HUES6 (cell line): ENCODE results near the gene RRM2.

ENCODE experiments used
- H3K27ac ChIP-seq: 2 replicates; pipeline ENCODE4 v1.7.0; 2013; ENCODE audit warnings: low read depth, mild to moderate bottlenecking, low read length, inconsistent platforms
- H3K27me3 ChIP-seq: 2 replicates; pipeline ENCODE4 v1.6.1; 2013; ENCODE audit warnings: low read length; ENCODE audit not compliant: control insufficient read depth, insufficient read depth
- H3K36me3 ChIP-seq: 2 replicates; pipeline ENCODE4 v1.6.1; 2013; ENCODE audit warnings: low read length; ENCODE audit not compliant: control insufficient read depth, insufficient read depth
- H3K4me1 ChIP-seq: 2 replicates; pipeline ENCODE4 v1.6.1; 2013; ENCODE audit warnings: low read length; ENCODE audit not compliant: control insufficient read depth, insufficient read depth
- H3K4me3 ChIP-seq: 2 replicates; pipeline ENCODE4 v1.5.1; 2013; ENCODE audit warnings: low read depth, low read length
- H3K9ac ChIP-seq: one replicate; pipeline ENCODE4 v1.6.1; 2013; ENCODE audit warnings: mild to moderate bottlenecking, low read length
- H3K9me3 ChIP-seq: 2 replicates; pipeline ENCODE4 v1.6.1; 2013; ENCODE audit warnings: low read depth, low read length; ENCODE audit not compliant: control insufficient read depth, insufficient read depth

Gene RRM2

DNA sequence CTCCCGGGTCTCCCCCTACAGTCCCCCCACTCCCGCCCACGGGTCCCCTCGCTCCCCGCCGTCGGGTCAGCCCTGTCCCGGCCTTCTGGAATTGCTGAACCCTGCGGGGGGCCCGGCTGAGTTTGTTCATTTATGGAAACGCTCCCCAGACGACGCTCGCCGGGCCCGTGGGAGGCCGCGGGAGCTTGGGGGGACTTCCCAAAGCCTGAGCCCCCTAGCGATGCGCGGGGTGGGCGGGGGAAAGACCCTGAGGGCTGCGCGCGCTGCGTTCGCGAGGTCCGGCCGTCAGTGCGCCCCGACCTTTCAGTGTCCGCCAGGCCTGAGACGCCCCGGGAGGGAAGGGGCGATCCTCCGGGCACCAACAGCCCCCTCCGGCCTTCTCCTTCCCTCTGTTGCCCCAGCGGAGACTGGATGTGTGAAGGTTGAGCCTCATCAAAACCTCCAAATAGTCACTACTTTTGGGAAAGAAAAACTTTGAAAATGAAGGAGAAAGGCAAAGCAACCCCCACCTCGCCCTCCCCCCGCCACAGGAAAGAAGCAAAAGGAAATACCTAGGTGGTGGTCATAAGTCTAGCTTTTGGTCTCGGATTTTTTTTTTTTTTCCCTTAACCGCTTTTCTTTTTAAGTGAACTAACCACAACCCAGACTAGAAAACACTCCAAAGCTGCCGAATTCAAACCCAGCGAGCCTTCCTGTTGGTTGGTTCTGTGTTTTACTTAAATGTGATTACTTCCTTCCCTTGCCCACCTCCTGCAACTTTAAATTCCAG is 41.8 kb upstream of the RRM2 start:
- no peak overlapping the region for H3K27ac ChIP-seq
- peaks cover 65% of the 10 kb centered on the region for H3K27me3 ChIP-seq
- no peaks in the 10 kb centered on the region for H3K36me3 ChIP-seq
- H3K4me1 ChIP-seq, result peaks cover 12% of the 10 kb centered on the region
- H3K9me3 ChIP-seq, result no peaks in the 10 kb centered on the region
- H3K4me3 ChIP-seq, result peak overlapping the region; percentile 56
- H3K9ac ChIP-seq, result peak overlapping the region; percentile 32

DNA sequence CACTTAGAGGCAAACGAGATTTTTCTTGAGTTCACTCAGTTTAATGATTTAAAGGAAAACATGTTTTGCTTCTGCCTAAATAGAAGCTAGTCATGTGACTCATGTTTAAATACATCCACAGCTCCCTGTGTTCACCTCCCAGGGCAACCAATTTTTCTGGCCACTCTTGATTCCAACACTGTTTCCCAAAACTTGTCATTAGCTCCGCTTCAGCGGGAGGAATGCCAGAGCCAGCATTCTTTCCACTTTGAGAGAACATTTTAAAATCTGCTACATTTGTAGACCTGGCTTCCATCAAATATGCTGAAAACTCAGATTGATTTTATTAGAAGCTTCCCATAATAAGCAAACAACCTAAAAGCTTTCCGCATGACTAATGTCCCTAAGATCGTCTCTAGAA is 39.5 kb upstream of the RRM2 start:
- Histone ChIP-seq H3K9ac (no peak overlapping the region), H3K9me3 (no peaks in the 10 kb centered on the region), H3K36me3 (no peaks in the 10 kb centered on the region), H3K4me3 (no peak overlapping the region), H3K4me1 (peaks cover 12% of the 10 kb centered on the region), H3K27ac (no peak overlapping the region), H3K27me3 (peaks cover 45% of the 10 kb centered on the region)

DNA sequence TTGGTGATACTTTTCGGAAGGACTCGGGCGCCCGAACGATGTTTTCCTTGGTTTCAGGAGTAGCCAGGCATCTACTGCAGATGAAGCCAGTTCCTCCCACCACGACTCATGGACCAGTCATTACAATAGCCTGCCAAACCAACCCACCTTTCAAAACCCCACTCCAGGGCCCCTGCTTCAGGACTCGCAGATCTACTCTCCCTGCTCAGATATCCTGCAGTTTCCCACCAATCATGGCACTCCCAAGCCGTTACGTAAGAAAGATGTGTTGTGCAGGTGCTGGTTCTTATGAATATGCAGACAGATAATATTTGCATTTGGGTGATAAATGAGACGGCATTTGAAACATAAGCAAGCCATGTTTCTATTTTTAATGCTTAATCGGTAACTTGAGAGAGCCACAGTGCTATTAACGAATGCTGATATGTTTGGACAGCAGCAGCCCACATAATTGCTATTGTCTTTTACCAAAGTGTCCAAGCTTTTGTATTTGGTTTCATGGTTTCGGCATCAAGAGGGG is 38.8 kb upstream of the RRM2 start:
- peaks cover 38% of the 10 kb centered on the region for H3K27me3 ChIP-seq
- no peak overlapping the region for H3K9ac ChIP-seq
- H3K9me3 ChIP-seq, result no peaks in the 10 kb centered on the region
- no peaks in the 10 kb centered on the region for H3K36me3 ChIP-seq
- H3K4me1 ChIP-seq, result peaks cover 9% of the 10 kb centered on the region
- no peak overlapping the region for H3K4me3 ChIP-seq
- no peak overlapping the region for H3K27ac ChIP-seq

DNA sequence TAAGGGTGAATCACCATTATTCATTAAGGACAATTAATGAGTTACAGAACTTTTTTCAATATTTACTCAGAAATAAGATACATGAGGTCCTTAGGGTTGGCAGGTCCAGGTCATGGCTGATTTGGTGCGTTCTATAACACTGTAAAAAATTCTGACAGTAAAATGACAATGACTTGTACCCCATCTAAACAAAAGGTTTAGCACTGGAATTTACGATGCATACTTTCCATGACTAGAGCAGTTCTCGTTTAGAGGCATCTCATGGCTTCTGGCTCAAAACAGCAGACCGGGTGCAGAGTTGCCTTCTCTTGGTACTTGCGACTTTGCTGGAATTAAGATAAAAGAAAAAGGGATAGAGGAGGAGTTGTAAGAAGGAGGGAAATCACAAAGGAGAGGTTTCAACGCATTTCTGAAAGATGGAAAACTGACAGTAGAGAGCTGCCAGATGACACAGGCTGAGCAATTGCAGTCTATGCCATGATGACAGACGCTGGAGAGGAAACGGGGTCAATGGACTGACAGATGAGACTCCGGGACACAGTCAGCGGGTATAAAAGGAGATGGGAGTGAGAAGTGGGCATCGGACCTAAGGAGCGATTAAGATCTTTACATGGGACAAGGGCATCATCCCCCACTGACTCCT is 38.2 kb upstream of the RRM2 start:
- Histone ChIP-seq H3K9ac (no peak overlapping the region), H3K36me3 (no peaks in the 10 kb centered on the region), H3K4me3 (no peak overlapping the region), H3K4me1 (peaks cover 6% of the 10 kb centered on the region; the same call in 1 of the 2 replicates), H3K27ac (no peak overlapping the region), H3K9me3 (no peaks in the 10 kb centered on the region), H3K27me3 (peaks cover 32% of the 10 kb centered on the region)

DNA sequence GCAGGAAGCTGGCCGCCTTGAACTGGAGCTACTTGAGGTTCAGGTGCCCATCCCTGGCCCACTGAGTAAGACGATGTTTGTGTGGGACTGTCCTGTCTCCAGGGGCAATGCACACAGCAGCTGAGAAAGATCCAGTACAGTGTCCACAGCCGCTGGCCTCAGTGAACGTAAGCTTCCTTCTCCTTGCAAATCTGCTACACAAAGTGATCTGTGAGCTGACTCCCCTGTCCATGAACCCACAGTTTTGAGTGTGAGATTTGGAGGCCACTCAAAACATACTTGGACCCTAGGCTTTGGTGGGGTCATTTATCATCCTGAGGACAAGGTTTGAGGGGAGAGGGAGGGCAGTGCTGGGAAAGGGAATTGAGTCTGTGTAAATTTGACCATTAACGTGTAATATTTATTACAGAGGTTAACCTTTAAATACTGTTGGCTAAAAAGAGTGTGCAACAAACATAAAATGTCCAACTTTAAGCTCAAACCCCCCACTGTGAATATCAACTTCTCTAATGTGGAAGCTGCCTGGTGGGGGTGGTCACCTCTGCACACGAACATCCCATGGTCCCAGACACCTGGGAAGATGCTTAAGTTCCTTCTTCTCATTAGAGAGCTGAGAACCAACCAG is 37.4 kb upstream of the RRM2 start:
- no peak overlapping the region for H3K27ac ChIP-seq
- no peak overlapping the region for H3K9ac ChIP-seq
- no peaks in the 10 kb centered on the region for H3K36me3 ChIP-seq
- peaks cover 29% of the 10 kb centered on the region for H3K27me3 ChIP-seq
- H3K4me1 ChIP-seq, result peaks cover 11% of the 10 kb centered on the region
- no peak overlapping the region for H3K4me3 ChIP-seq
- H3K9me3 ChIP-seq, result no peaks in the 10 kb centered on the region

DNA sequence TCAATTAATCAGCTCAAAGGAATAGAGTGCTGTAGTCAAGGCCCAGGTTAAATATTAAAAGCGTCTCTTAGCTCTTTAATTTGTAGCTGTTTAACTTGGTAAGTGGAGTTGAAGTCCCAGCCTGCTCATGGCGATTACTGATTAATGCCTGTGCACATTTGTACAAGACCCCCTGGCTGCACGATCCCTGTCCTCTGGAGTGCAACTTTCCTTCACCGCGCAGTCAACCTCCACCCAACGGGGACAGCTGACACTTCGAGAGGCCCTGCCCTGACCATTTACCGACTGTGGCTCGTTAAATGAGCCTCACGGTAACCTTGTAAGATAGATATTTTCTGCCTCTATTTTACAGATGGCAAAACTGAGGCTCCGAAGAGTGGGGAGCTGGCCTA is 36.9 kb upstream of the RRM2 start:
- no peaks in the 10 kb centered on the region for H3K36me3 ChIP-seq
- H3K9ac ChIP-seq, result no peak overlapping the region
- no peaks in the 10 kb centered on the region for H3K9me3 ChIP-seq
- peaks cover 11% of the 10 kb centered on the region for H3K4me1 ChIP-seq
- H3K27me3 ChIP-seq, result peaks cover 24% of the 10 kb centered on the region
- no peak overlapping the region for H3K27ac ChIP-seq
- H3K4me3 ChIP-seq, result no peak overlapping the region

DNA sequence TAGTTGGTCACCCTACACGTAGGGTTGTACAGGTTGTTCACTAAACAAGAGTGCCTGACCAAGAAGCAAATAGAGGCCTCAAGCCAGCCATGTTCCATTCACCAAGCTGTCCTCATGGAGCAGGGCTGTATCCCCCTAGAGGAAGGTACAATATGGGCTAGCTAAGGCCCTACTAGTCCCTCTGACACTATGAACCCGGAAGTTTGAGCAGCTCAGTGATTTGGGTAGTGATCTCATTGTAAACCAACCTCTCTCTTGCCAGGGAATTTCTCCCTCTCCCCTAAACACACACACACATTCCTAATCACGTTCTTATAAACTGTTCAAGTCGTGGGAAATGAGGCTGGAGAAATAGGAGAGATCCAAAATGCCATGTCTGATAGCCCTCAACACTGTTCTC is 35.6 kb upstream of the RRM2 start:
- peaks cover 5% of the 10 kb centered on the region for H3K4me1 ChIP-seq
- H3K9ac ChIP-seq, result no peak overlapping the region
- H3K36me3 ChIP-seq, result no peaks in the 10 kb centered on the region
- no peaks in the 10 kb centered on the region for H3K9me3 ChIP-seq
- H3K4me3 ChIP-seq, result no peak overlapping the region
- H3K27ac ChIP-seq, result no peak overlapping the region
- peaks cover 14% of the 10 kb centered on the region for H3K27me3 ChIP-seq

DNA sequence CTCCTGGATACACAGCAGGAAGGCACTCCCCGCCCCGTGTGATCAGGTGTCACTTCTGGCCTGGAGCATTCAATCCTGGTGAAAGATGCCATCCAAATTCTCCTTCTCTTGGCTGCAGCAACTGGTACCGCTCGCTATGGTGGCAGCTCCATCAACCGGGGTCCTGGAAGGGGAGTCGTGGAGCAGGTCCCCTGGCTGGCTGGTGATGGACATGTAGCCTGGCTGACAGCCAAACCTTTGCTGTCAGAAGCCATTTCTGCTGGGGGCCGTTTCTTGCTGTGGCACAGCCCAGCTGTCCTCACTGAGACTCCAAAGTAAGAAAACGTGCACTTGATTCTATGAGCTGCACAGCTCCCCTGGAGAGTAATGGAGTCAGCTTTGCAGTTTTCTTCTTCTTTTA is 35.2 kb upstream of the RRM2 start:
- Histone ChIP-seq H3K27me3 (peaks cover 11% of the 10 kb centered on the region), H3K27ac (no peak overlapping the region), H3K4me1 (peaks cover 5% of the 10 kb centered on the region), H3K36me3 (no peaks in the 10 kb centered on the region), H3K9me3 (no peaks in the 10 kb centered on the region), H3K9ac (no peak overlapping the region), H3K4me3 (no peak overlapping the region)

DNA sequence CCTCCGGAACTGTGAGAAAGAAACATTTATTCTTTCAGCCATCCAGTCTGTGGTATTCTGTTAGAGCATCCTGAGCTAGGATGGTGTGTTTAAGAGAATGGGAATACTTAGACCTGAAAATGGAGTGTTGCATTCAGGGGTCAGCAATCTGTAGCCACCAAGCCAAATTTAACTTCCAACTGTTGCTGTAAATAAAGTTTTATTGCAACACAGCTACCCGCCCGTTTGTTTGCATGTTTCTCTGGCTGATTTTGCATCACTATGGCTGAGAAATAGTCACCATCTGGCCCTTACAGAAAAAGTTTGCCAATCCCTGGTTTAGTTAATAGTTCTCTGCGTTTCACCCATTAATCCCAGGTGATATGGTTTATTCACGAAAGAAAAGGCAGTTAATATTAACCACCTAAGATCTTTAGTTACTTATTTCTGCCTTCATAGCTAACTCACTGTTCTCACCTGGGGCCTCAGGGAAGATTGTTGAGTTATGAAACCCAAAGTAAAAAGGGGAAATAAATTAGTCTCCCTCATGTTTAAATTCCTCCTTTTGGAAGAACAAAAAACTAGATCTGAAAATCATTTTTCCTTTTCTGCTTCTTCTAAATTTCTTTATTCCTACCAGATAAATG is 32.9 kb upstream of the RRM2 start:
- no peaks in the 10 kb centered on the region for H3K27me3 ChIP-seq
- H3K27ac ChIP-seq, result no peak overlapping the region
- H3K36me3 ChIP-seq, result no peaks in the 10 kb centered on the region
- no peak overlapping the region for H3K4me3 ChIP-seq
- H3K4me1 ChIP-seq, result peaks cover 5% of the 10 kb centered on the region
- H3K9ac ChIP-seq, result no peak overlapping the region
- no peaks in the 10 kb centered on the region for H3K9me3 ChIP-seq

DNA sequence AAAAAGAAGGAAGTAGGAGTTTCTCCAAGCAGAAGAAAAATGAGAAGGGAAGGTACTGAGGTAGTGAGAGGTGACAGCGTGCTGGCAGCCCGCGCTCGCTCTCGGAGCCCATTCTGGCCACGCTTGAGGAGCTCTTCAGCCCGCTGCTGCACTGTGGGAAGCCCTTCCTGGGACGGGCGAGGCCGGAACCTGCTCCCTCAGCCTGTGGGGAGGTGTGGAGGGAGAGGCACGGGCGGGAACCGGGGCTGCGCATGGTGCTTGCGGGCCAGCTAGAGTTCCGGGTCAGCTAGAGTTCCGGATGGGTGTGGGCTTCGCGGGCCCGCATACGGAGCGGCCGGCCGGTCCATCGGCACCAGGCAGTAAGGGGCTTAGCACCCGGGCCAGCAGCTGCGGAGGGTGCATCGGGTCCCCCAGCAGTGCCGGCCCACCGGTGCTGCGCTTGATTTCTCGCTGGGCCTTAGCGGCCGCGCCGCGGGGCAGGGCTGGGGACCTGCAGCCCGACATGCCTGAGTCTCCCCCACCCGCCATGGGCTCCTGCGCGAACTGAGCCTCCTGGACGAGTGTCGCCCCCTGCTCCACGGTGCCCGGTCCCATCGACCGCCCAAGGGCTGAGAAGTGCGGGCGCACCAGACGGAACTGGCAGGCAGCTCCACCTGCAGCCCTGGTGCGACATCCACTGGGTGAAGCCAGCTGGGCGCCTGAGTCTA is 31.2 kb upstream of the RRM2 start:
- Histone ChIP-seq H3K4me1 (peaks cover 9% of the 10 kb centered on the region), H3K27me3 (no peaks in the 10 kb centered on the region), H3K9me3 (no peaks in the 10 kb centered on the region), H3K27ac (no peak overlapping the region), H3K36me3 (no peaks in the 10 kb centered on the region), H3K4me3 (peak overlapping the region; percentile 8; the same call in 1 of the 2 replicates), H3K9ac (no peak overlapping the region)
